OCI-LY1 (cell line): Measurements from ENCODE around the gene PICALM.

ENCODE experiments used
- CTCF ChIP-seq: fragments of 200-600 bp; sonication (generic), shearing (Covaris generic); IDR thresholded peaks from 2 replicates; pipeline ENCODE4 v1.5.1; 2017; ENCODE audit warnings: mild to moderate bottlenecking, antibody characterized with exemption, low read length, moderate library complexity, mixed read lengths
- EZH2 ChIP-seq: fragments of 200-600 bp; sonication (generic), shearing (Covaris generic); IDR thresholded peaks from 2 replicates; pipeline ENCODE4 v1.8.0; 2017; ENCODE audit warnings: borderline replicate concordance, mixed run types, mild to moderate bottlenecking, antibody characterized with exemption, low read length, moderate library complexity, mixed read lengths

- TF ChIP-seq CTCF (no peak), EZH2 (no peak)
Measured at GRCh38 chr11:86011175-86011574, 57.7 kb downstream of the PICALM start.
